ENCODE data around the gene GAPDH.
A peak's percentile ranks its signal among the peaks of the same experiment; 100 is the strongest.
"Not testable (repeated sequence)": the region's sequence is repeated elsewhere in the genome, so short reads cannot be mapped to it uniquely, and the experiment has no call there.

Gene GAPDH

GRCh38 chr12:6559500-6559899 is 25.2 kb downstream of the GAPDH start:
- DNase-seq (ENCODE audit: low read depth in 4 of 4, low spot score in 1 of 4) = no peak

DNA sequence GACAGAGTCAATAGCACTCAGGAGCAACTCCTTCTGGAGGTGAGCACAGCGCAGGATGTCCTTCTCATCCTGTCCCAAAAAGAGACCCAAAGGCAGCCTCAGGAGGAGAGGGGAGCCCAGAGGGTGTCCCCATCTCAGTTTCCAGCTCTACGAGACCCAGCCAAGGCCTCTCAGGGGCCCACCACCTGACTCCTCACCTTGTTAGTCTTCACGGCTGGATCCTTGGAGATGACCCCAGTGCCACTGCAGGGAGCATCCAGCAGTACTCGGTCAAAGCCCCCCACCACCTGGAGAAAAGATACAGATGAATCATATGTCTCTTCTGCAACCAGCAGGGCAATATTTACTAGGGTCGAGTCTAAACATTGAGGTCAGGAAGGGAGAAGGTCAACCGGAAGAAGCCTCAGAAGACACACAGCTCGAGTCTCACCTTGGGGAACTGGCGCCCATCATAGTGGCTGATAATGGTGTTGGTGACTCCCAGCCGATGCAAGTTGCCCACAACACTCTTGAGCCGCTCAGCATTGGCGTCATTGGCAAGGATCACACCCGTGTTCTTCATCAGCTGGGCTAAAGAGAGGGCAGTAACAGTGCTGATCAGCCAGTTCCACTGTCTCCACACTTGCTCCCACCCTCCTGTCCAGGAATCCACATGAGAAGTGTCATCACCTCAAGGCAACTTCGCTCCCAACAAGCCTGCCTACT is 26.3 kb downstream of the GAPDH start:
- no peak for DNase-seq (ENCODE audit: low read depth in 4 of 4, low spot score in 1 of 4)

- DNase-seq (ENCODE audit: low read depth in 4 of 4, low spot score in 1 of 4) = no peak
Observed at GRCh38 chr12:6562881-6563280, 28.6 kb downstream of the GAPDH start.

DNA sequence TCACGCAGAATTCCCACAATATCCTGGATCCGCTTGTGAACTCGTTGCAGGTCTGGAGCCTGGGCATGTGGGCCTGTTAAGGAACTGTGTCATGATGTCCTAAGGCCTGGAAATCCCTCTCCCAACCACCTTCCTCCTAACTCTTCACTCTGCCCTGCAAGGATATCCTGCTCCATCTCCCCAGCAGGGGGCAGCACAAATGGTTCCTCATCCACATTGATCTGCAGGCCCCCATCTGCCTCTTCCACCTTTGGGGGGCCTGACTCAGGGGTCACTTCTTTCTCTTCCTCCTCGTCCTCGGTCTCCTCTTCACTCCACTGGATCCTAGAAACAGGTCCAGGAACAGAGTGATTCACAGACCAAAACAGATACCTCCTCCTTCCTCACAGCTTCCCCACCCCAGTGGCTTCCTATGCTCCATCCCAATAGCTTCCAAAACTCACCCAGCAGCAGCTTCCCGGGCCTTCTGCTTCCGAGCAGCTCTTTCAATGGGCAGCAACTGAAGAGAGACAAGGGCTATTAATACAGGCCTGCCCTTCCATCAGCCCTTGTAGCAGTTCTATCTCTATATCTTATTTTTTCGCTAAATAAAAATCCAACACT is 29.2 kb downstream of the GAPDH start:
- DNase-seq (ENCODE audit: low read depth in 4 of 4, low spot score in 1 of 4) = peak in 2 of 4 experiments; percentile 51 to 61

- no peak for DNase-seq (ENCODE audit: low read depth in 4 of 4, low spot score in 1 of 4)
Observed at GRCh38 chr12:6567112-6567670, 32.9 kb downstream of the GAPDH start.

GRCh38 chr12:6569312-6569711 is 35.0 kb downstream of the GAPDH start:
- no peak for DNase-seq (ENCODE audit: low read depth in 4 of 4, low spot score in 1 of 4)

- DNase-seq (ENCODE audit: low read depth in 4 of 4, low spot score in 1 of 4) = no peak
Observed at GRCh38 chr12:6569786-6570185, 35.5 kb downstream of the GAPDH start.

GRCh38 chr12:6570264-6570887 is 36.1 kb downstream of the GAPDH start:
- peak in 1 of 4 experiments; percentile 37 for DNase-seq (ENCODE audit: low read depth in 4 of 4, low spot score in 1 of 4)

- DNase-seq (ENCODE audit: low read depth in 4 of 4, low spot score in 1 of 4) = no peak
Observed at GRCh38 chr12:6573001-6573400, 38.7 kb downstream of the GAPDH start.

- DNase-seq (ENCODE audit: low read depth in 4 of 4, low spot score in 1 of 4) = no peak
Observed at GRCh38 chr12:6574576-6575295, 40.4 kb downstream of the GAPDH start.

DNA sequence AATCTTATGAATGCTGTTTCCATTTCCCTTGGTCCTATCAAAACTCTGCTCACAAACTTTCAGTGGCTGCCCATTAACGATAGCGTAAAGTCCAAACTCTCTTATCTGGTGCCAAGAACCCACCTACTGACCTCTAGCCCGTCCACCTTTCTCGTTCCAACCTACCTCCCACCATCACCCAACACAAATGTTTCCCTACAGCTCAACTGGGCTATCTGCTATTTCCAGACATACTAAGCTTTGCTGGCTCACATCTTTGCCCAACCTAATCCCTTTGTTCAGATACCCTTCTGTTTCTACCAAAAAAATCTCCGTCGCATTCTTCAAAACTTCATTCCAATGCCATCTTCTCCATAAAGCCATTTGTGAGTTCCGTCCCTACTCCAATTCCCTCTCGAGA is 41.3 kb downstream of the GAPDH start:
- no peak for DNase-seq (ENCODE audit: low read depth in 4 of 4, low spot score in 1 of 4)

GRCh38 chr12:6582196-6582595 is 47.9 kb downstream of the GAPDH start:
- no peak for DNase-seq (ENCODE audit: low read depth in 4 of 4, low spot score in 1 of 4)

- no peak for DNase-seq (ENCODE audit: low read depth in 4 of 4, low spot score in 1 of 4)
Observed at GRCh38 chr12:6582959-6583358, 48.6 kb downstream of the GAPDH start.

DNA sequence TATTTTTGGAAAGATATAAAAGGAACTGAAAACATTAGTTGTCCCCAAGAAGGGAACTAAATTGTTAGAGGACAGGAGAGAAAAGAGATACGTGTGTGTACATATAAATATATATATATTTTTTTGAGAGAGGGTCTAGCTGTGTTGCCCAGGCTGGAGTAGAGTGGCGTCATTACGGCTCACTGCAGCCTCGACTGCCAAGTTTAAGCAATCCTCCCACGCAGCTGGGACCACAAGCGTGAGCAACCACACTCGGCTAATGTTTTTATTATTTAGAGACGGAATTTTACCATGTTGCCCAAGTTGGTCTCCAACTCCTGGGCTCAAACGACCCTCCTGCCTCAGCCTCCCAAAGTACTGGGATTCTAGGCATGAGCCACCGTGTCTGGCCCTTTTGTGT is 50.0 kb downstream of the GAPDH start:
- no peak for DNase-seq (ENCODE audit: low read depth in 4 of 4, low spot score in 1 of 4)

GRCh38 chr12:6586569-6586968 is 52.3 kb downstream of the GAPDH start:
- DNase-seq (ENCODE audit: low read depth in 4 of 4, low spot score in 1 of 4) = not testable (repeated sequence)
